GM21528 (cell line): ENCODE data around the gene RBX1.
"Not testable (repeated sequence)": the region's sequence is repeated elsewhere in the genome, so short reads cannot be mapped to it uniquely, and the experiment has no call there.

Experiments
- ATAC-seq: cut with Tn5 transposase; IDR thresholded peaks from one replicate; pipeline ENCODE4 v1.9.1; 2021; ENCODE audit warnings: mild to moderate bottlenecking, moderate library complexity; ENCODE audit not compliant: unreplicated experiment, low FRiP score

Gene RBX1

GRCh38 chr22:40967111-40967760, 16.1 kb downstream of the RBX1 start:
- no peak for ATAC-seq

- ATAC-seq: no peak
Measured at GRCh38 chr22:40972587-40972986, 21.4 kb downstream of the RBX1 start.

- ATAC-seq: no peak
Measured at GRCh38 chr22:40973144-40973543, 22.0 kb downstream of the RBX1 start.

- no peak for ATAC-seq
Measured at GRCh38 chr22:40975366-40975765, 24.2 kb downstream of the RBX1 start.

GRCh38 chr22:40976866-40977700, 25.9 kb downstream of the RBX1 start:
- ATAC-seq: no peak

- ATAC-seq: no peak
Measured at GRCh38 chr22:40979198-40979597, 28.0 kb downstream of the RBX1 start.

GRCh38 chr22:40979871-40980270, 28.7 kb downstream of the RBX1 start:
- ATAC-seq: no peak

- ATAC-seq: no peak
Measured at GRCh38 chr22:40982482-40983385, 31.6 kb downstream of the RBX1 start.

- ATAC-seq: no peak
Measured at GRCh38 chr22:40991298-40991697, 40.1 kb downstream of the RBX1 start.

GRCh38 chr22:40995821-40996220, 44.6 kb downstream of the RBX1 start:
- no peak for ATAC-seq

GRCh38 chr22:40997520-40997919, 46.3 kb downstream of the RBX1 start:
- ATAC-seq: no peak

- ATAC-seq: no peak
Measured at GRCh38 chr22:41000040-41000565, 48.9 kb downstream of the RBX1 start.

GRCh38 chr22:41000941-41001721, 50.0 kb downstream of the RBX1 start:
- no peak for ATAC-seq

GRCh38 chr22:41001722-41002122, 50.5 kb downstream of the RBX1 start:
- ATAC-seq: no peak

GRCh38 chr22:41002386-41002785, 51.2 kb downstream of the RBX1 start:
- not testable (repeated sequence) for ATAC-seq

- no peak for ATAC-seq
Measured at GRCh38 chr22:41003066-41003465, 51.9 kb downstream of the RBX1 start.

GRCh38 chr22:41003976-41004375, 52.8 kb downstream of the RBX1 start:
- ATAC-seq: no peak

- ATAC-seq: no peak
Measured at GRCh38 chr22:41009222-41009948, 58.2 kb downstream of the RBX1 start.

- no peak for ATAC-seq
Measured at GRCh38 chr22:41015003-41015402, 63.8 kb downstream of the RBX1 start.
